GM12878 (cell line): ENCODE results near the gene LASP1. TPM values are rescaled to one million over a fixed set of nuclear protein-coding genes. Genes with fewer than 3 reads are reported as not detected.

Experiments
- BHLHE40 ChIP-seq, 2 experiments: fragments of 450-650 bp in 1 of 2; IDR thresholded peaks; 2 replicates each; pipeline ENCODE4 v1.6.1; 2011 to 2017; ENCODE audit warnings: low read depth in 2 of 2, borderline replicate concordance in 1 of 2, improper control_type of control experiment in 1 of 2, low read length in 1 of 2, mild to moderate bottlenecking in 1 of 2
- CEBPB ChIP-seq, 2 experiments: fragments of 150-350 bp in 1 of 2; IDR thresholded peaks; 2 replicates each; pipeline ENCODE4 v1.6.1; 2012 to 2014; ENCODE audit warnings: low read depth in 2 of 2, low read length in 2 of 2, borderline replicate concordance in 1 of 2, inconsistent platforms in 1 of 2
- CREM ChIP-seq: IDR thresholded peaks from 2 replicates; pipeline ENCODE4 v1.6.1; 2014; ENCODE audit warnings: antibody characterized with exemption, low read depth
- ESRRA ChIP-seq: IDR thresholded peaks from 2 replicates; pipeline ENCODE4 v1.6.1; 2012; ENCODE audit warnings: mild to moderate bottlenecking, low read length, improper control_type of control experiment
- ETV6 ChIP-seq, 2 experiments: fragments of 450-650 bp in 1 of 2; IDR thresholded peaks in 1 of 2; conservative IDR thresholded peaks in 1 of 2; 2 replicates each; pipeline ENCODE4 v1.6.1; 2014; ENCODE audit warnings: antibody characterized with exemption in 1 of 2, borderline replicate concordance in 1 of 2, low read depth in 1 of 2, mild to moderate bottlenecking in 1 of 2, moderate library complexity in 1 of 2
- JUND ChIP-seq: IDR thresholded peaks from 2 replicates; pipeline ENCODE4 v1.6.1; 2012; ENCODE audit warnings: low read depth, mild to moderate bottlenecking, low read length, improper control_type of control experiment, moderate library complexity
- MTA2 ChIP-seq: fragments of 450-650 bp; IDR thresholded peaks from 2 replicates; pipeline ENCODE4 v1.6.1; 2016; ENCODE audit warnings: low read depth, mild to moderate bottlenecking, moderate library complexity
- NR2C1 ChIP-seq: fragments of 450-650 bp; IDR thresholded peaks from 2 replicates; pipeline ENCODE4 v1.6.1; 2017; ENCODE audit warnings: antibody characterized with exemption, mild to moderate bottlenecking, moderate library complexity
- PML ChIP-seq: IDR thresholded peaks from 2 replicates; pipeline ENCODE4 v1.6.1; 2012; ENCODE audit warnings: low read length, inconsistent platforms
- RAD21 ChIP-seq: IDR thresholded peaks from 2 replicates; pipeline ENCODE4 v1.6.1; 2011; ENCODE audit warnings: mild to moderate bottlenecking, low read depth, low read length, moderate library complexity; ENCODE audit not compliant: insufficient read depth
- SMAD5 ChIP-seq: IDR thresholded peaks from 2 replicates; pipeline ENCODE4 v1.6.1; 2016; ENCODE audit warnings: antibody characterized with exemption, low read depth
- TARDBP ChIP-seq: IDR thresholded peaks from 2 replicates; pipeline ENCODE4 v1.6.1; 2016; ENCODE audit warnings: borderline replicate concordance
- TCF12 ChIP-seq: IDR thresholded peaks from 2 replicates; pipeline ENCODE4 v1.6.1; 2011; ENCODE audit warnings: low read depth, mild to moderate bottlenecking, low read length
- TCF7 ChIP-seq: IDR thresholded peaks from 2 replicates; pipeline ENCODE4 v1.6.1; 2014; ENCODE audit warnings: antibody characterized with exemption, borderline replicate concordance
- ZBED1 ChIP-seq: IDR thresholded peaks from 2 replicates; pipeline ENCODE4 v1.6.1; 2016; ENCODE audit warnings: borderline replicate concordance
- ZBTB11 ChIP-seq: fragments of 450-650 bp; formaldehyde crosslinking; IDR thresholded peaks from 2 replicates; pipeline ENCODE4 v1.5.0; 2022; ENCODE audit warnings: mild to moderate bottlenecking, missing genetic modification characterization
- ZBTB33 ChIP-seq: fragments of 450-650 bp; IDR thresholded peaks from 2 replicates; pipeline ENCODE4 v1.6.1; 2017; ENCODE audit warnings: mild to moderate bottlenecking
- ZBTB40 ChIP-seq: fragments of 450-650 bp; IDR thresholded peaks from 2 replicates; pipeline ENCODE4 v1.6.1; 2016; ENCODE audit warnings: mild to moderate bottlenecking, moderate library complexity, borderline replicate concordance
- polyA plus RNA-seq, 11 experiments: library from polyadenylated mRNA; depleted of rRNA in 4 of 11; unstranded in 6 of 11; stranded (reverse) in 5 of 11; fragments of >200 nt; fragmentation: Nextera tagmentation in 4 of 11; fragmentation: Illumina TruSeq in 1 of 11; extraction: Ambion mirVana in 4 of 11; extraction: Trizol in 1 of 11; gene quantifications; 1 replicate in 1 of 11; 2 replicates in 10 of 11; pipeline versions ENCODE4 v1.2.1 to v1.2.3, GENCODE V29; 2011 to 2016; ENCODE audit warnings: inconsistent platforms in 2 of 11, missing spikeins in 2 of 11, low read depth in 1 of 11
- total RNA-seq, 4 experiments: library from RNA; depleted of rRNA in 3 of 4; stranded (reverse); fragments of >200 nt in 3 of 4; fragmentation: Illumina TruSeq in 1 of 4; extraction: Trizol in 1 of 4; gene quantifications; 2 replicates each; pipeline versions ENCODE4 v1.2.1 to v1.2.3, GENCODE V29; 2013 to 2021

LASP1 gene
- total and polyA plus RNA-seq, 10 of the 15 experiments (the other 5 are each of a cell fraction or from before 2014, with no cell fraction given), result 21.0 to 114 (median 59.3) TPM

GRCh38 chr17:38868817-38869525 is 887 bp upstream of the LASP1 start (continued):
- 0 out of 2 replicates have a peak, but pooled peaks have one; percentile 2 for TF ChIP-seq ZBTB33
- no peak for TF ChIP-seq ZBTB11
- TF ChIP-seq BHLHE40 (IDR thresholded peaks at IDR 0.05; ENCODE audit: borderline replicate concordance in 1 of 2, low read depth in 2 of 2, low read length in 1 of 2), result peak; percentile 11 to 40; a peak in 1 of 4 replicates
- 0 out of 2 replicates have a peak, but pooled peaks have one; percentile 16 for TF ChIP-seq RAD21
- 0 out of 2 replicates have a peak, but pooled peaks have one; percentile 7 for TF ChIP-seq TCF7
- no peak for TF ChIP-seq ETV6 (conservative IDR thresholded peaks at IDR 0.05 in 1 of 2, IDR thresholded peaks at IDR 0.05 in 1 of 2; ENCODE audit: borderline replicate concordance in 1 of 2, low read depth in 1 of 2)
- no peak for TF ChIP-seq CEBPB (IDR thresholded peaks at IDR 0.05; ENCODE audit: borderline replicate concordance in 1 of 2, low read depth in 2 of 2, low read length in 2 of 2)
- TF ChIP-seq ZBTB40, result peak; percentile 67
- TF ChIP-seq PML, result peak; percentile 83
- TF ChIP-seq TARDBP, result peak; percentile 95
- TF ChIP-seq ZBED1, result no peak
- no peak for TF ChIP-seq MTA2
- peak; percentile 65; the same call in 1 of the 2 replicates for TF ChIP-seq SMAD5
- TF ChIP-seq TCF12, result peak; percentile 60; the same call in 1 of the 2 replicates
- TF ChIP-seq JUND, result no peak
- TF ChIP-seq NR2C1, result no peak
- peak; percentile 45; the same call in 1 of the 2 replicates for TF ChIP-seq CREM
- TF ChIP-seq ESRRA, result no peak
